Natural killer cell treated with Interleukin-12 subunit alpha and Interleukin-12 subunit beta and Interleukin-15 and Interleukin-18, amount 100 ng/mL, for 72 hours (primary cell): ENCODE measurements around the gene TATDN2. TPM values are rescaled to one million over a fixed set of nuclear protein-coding genes. Genes with fewer than 3 reads are reported as not detected.
"Not testable (repeated sequence)": the region's sequence is repeated elsewhere in the genome, so short reads cannot be mapped to it uniquely, and the experiment has no call there.

Experiments used
- ATAC-seq, 2 donors: fragments of 150-1000 bp; cut with Tn5 transposase in 1 of 2; sonication (Bioruptor Pico), chemical (Tn5 transposase) in 1 of 2; 2 replicates each; pipeline ENCODE4 v1.10.0; 2021
- DNase-seq: peaks from one replicate; pipeline ENCODE4 v3.0.0; 2022; ENCODE audit warnings: low spot score
- H3K27ac Mint-ChIP-seq, 2 donors: 1 replicate in 1 of 2; 2 replicates in 1 of 2; pipeline ENCODE4 v1.8.0; 2022; ENCODE audit warnings: mixed read lengths in 2 of 2, mild to moderate bottlenecking in 1 of 2, moderate library complexity in 1 of 2
- H3K27me3 Mint-ChIP-seq, 2 donors: 1 replicate in 1 of 2; 2 replicates in 1 of 2; pipeline ENCODE4 v1.8.0; 2022; ENCODE audit warnings: mixed read lengths in 2 of 2
- H3K36me3 Mint-ChIP-seq: one replicate; pipeline ENCODE4 v1.8.0; 2022; ENCODE audit warnings: mixed read lengths
- H3K4me1 Mint-ChIP-seq, 2 donors: 1 replicate in 1 of 2; 2 replicates in 1 of 2; pipeline ENCODE4 v1.8.0; 2022; ENCODE audit warnings: low read depth in 2 of 2, mixed read lengths in 2 of 2, mild to moderate bottlenecking in 1 of 2
- H3K4me3 Mint-ChIP-seq: one replicate; pipeline ENCODE4 v1.8.0; 2022; ENCODE audit warnings: mixed read lengths
- H3K9me3 Mint-ChIP-seq: 2 replicates; pipeline ENCODE4 v1.8.0; 2022; ENCODE audit warnings: mixed read lengths
- total RNA-seq, 2 donors: library from RNA; stranded (reverse); gene quantifications; one replicate each; pipeline ENCODE4 v1.2.3, GENCODE V29; 2022

The TATDN2 gene
- total RNA-seq, 2 donors from 2014 or later: 66.3 to 93.3 TPM

DNA sequence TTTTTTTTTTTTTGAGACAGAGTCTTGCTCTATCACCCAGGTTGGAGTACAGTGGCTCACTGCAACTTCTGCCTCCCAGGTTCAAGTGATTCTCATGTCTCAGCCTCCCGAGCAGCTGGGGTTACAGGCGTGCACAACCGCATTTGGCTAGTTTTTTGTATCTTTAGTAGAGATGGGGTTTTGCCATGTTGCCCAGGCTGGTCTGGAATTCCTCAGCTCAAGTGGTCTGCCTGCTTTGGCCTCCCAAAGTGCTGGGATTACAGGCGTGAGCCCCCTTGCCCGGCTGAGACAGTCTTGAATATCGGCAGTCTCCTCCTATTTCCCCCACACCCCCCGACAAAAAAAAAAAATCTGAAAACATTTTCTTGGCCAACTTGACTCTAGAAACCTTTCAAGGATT is 18.7 kb downstream of the TATDN2 start:
- not testable (repeated sequence) for H3K9me3 Mint-ChIP-seq, DNase-seq, ATAC-seq, H3K27me3 Mint-ChIP-seq
- H3K4me1 Mint-ChIP-seq: peaks cover 42 to 46% of the 10 kb centered on the region in 2 donors
- H3K27ac Mint-ChIP-seq: peak overlapping the region; percentile 34 to 60
- H3K36me3 Mint-ChIP-seq: peaks cover 38% of the 10 kb centered on the region
- peak overlapping the region; percentile 47 for H3K4me3 Mint-ChIP-seq

- ATAC-seq (no peak), DNase-seq (no peak)
- Mint-ChIP-seq H3K4me1 (peaks cover 39 to 45% of the 10 kb centered on the region in 2 donors), H3K9me3 (no peaks in the 10 kb centered on the region), H3K27me3 (no peaks in the 10 kb centered on the region), H3K27ac (peak overlapping the region in 1 of 2 donors; percentile 60), H3K4me3 (no peak overlapping the region), H3K36me3 (peaks cover 37% of the 10 kb centered on the region)
Observed at GRCh38 chr3:10268116-10268515, 19.9 kb downstream of the TATDN2 start.

DNA sequence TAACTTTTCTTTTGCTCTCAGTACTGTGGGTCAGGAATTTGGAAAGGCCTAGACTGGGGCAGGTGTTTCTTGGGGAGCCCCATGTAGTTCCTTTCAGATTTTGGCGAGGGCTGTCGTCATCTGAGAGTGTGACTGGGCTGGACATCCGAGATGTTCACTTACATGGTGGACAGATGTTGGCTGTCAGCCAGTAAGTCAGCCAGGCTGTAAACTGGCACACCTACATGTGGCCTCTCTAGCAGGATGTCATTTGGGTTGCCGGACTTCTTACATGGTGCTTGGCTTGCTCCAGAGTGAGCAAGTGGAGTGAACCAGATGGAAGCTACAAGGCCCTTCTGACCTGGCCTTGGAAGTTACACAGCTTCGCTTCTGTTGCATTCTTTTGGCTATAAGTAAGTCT is 20.7 kb downstream of the TATDN2 start:
- Mint-ChIP-seq H3K27ac (peak overlapping the region in 1 of 2 donors; percentile 60), H3K4me3 (no peak overlapping the region), H3K36me3 (peaks cover 31% of the 10 kb centered on the region), H3K27me3 (no peaks in the 10 kb centered on the region), H3K9me3 (no peaks in the 10 kb centered on the region), H3K4me1 (peaks cover 38 to 43% of the 10 kb centered on the region in 2 donors)
- no peak for DNase-seq
- no peak for ATAC-seq

DNA sequence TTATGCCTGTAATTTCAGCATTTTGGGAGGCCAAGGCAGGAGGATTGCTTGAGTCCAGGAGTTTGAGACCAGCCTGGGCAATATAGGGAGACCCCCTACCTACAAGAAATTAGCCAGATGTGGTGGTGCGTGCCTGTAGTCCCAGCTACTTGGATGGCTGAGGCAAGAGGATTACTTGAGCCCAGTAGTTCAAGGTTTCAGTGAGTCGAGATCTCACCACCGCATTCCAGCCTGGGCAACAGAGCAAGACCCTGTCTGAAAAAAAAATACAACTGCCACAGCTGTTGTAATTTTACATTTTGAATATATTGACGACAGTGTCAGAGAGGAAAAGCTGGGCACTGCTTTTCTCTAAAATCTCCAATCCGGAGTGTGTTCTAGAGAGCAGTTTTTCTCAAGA is 21.2 kb downstream of the TATDN2 start:
- no peaks in the 10 kb centered on the region for H3K9me3 Mint-ChIP-seq
- H3K4me1 Mint-ChIP-seq: peaks cover 38 to 44% of the 10 kb centered on the region in 2 donors
- no peak overlapping the region for H3K4me3 Mint-ChIP-seq
- peak overlapping the region in 1 of 2 donors; percentile 60 for H3K27ac Mint-ChIP-seq
- peaks cover 26% of the 10 kb centered on the region for H3K36me3 Mint-ChIP-seq
- DNase-seq (no peak), ATAC-seq (no peak)
- no peaks in the 10 kb centered on the region for H3K27me3 Mint-ChIP-seq

DNA sequence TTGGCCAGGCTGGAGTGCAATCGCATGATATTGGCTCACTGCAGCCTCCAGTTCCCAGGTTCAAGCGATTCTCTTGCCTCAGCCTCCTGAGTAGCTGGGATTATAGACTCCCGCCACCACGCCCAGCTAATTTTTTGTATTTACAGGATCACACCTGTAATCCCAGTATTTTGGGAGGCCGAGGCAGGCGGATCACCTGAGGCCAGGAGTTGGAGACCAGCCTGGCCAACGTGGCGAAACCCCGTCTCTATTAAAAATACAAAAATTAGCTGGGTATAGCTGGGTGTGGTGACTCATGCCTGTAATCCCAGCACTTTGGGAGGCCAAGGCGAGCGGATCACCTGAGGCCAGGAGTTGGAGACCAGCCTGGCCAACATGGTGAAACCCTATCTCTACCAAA is 24.2 kb downstream of the TATDN2 start:
- peaks cover 11% of the 10 kb centered on the region for H3K36me3 Mint-ChIP-seq
- not testable (repeated sequence) for H3K9me3 Mint-ChIP-seq, H3K4me3 Mint-ChIP-seq, ATAC-seq, H3K27me3 Mint-ChIP-seq, DNase-seq
- peak overlapping the region in 1 of 2 donors; percentile 57 for H3K27ac Mint-ChIP-seq
- H3K4me1 Mint-ChIP-seq: peaks cover 31 to 42% of the 10 kb centered on the region in 2 donors

DNA sequence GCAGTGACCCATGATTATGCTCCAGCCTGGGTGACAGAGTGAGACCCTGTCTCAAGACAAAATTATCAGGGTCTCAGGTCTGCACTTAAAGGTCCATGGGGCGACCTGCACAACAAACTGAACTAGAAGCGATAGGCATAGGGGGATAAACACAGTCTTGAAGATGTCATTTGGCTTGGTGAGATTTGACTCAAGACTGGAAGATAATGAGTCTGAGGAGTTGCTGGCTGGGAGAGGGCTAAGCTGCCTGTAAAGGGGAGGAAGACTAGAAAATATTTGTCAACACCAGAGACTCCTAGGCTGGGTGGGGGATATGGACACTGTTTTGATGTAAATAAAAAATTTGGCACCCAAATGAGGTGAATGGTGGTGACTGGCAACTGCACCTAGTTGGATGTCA is 24.7 kb downstream of the TATDN2 start:
- peak overlapping the region in 1 of 2 donors; percentile 57 for H3K27ac Mint-ChIP-seq
- H3K4me1 Mint-ChIP-seq: peaks cover 29 to 42% of the 10 kb centered on the region in 2 donors
- H3K27me3 Mint-ChIP-seq: no peaks in the 10 kb centered on the region
- DNase-seq: no peak
- H3K36me3 Mint-ChIP-seq: peaks cover 7% of the 10 kb centered on the region
- peak overlapping the region; percentile 47 for H3K4me3 Mint-ChIP-seq
- no peaks in the 10 kb centered on the region for H3K9me3 Mint-ChIP-seq
- ATAC-seq: no peak

GRCh38 chr3:10273702-10274305 is 25.5 kb downstream of the TATDN2 start:
- Mint-ChIP-seq H3K4me3 (peak overlapping the region; percentile 47), H3K4me1 (peaks cover 27 to 37% of the 10 kb centered on the region in 2 donors), H3K9me3 (no peaks in the 10 kb centered on the region), H3K27me3 (no peaks in the 10 kb centered on the region), H3K27ac (peak overlapping the region in 1 of 2 donors; percentile 57), H3K36me3 (peaks cover 7% of the 10 kb centered on the region)
- ATAC-seq (no peak), DNase-seq (no peak)

- DNase-seq (no peak), ATAC-seq (no peak)
- H3K27me3 Mint-ChIP-seq: no peaks in the 10 kb centered on the region
- H3K9me3 Mint-ChIP-seq: no peaks in the 10 kb centered on the region
- H3K4me1 Mint-ChIP-seq: peaks cover 27 to 32% of the 10 kb centered on the region in 2 donors
- no peak overlapping the region for H3K27ac Mint-ChIP-seq
- peaks cover 7% of the 10 kb centered on the region for H3K36me3 Mint-ChIP-seq
- no peak overlapping the region for H3K4me3 Mint-ChIP-seq
Observed at GRCh38 chr3:10274601-10275000, 26.3 kb downstream of the TATDN2 start.

DNA sequence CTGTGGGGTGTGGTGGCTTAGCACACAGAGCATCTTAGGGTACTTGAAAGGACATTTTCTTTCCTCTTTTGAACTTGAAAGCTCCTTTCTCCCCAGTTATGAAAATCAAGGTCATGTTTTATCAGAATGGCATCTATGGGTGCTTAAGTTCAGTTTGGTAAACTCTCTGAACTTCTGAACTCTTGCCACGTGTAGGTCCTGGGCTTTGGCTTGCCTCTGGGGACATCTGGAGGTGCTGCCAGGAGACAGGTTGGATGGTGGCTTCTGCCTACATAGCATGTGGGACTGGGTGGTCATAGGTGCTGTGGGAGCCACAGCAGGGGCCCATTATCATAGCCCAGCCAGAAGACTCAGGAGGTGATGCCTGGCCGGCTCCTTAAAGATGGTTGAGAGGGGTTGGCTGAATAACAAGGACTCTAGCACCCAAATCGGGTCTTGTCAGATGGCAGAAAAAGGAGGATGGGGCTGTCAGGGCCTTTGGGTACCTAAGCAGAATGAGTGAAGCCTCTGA is 28.9 kb downstream of the TATDN2 start:
- Mint-ChIP-seq H3K27ac (peak overlapping the region in 1 of 2 donors; percentile 25), H3K36me3 (peaks cover 9% of the 10 kb centered on the region), H3K27me3 (no peaks in the 10 kb centered on the region), H3K4me3 (no peak overlapping the region), H3K9me3 (no peaks in the 10 kb centered on the region), H3K4me1 (peaks cover 27 to 32% of the 10 kb centered on the region in 2 donors)
- DNase-seq (no peak), ATAC-seq (no peak)

GRCh38 chr3:10278501-10278900 is 30.2 kb downstream of the TATDN2 start:
- H3K36me3 Mint-ChIP-seq: peaks cover 5% of the 10 kb centered on the region
- H3K4me1 Mint-ChIP-seq: peaks cover 18 to 28% of the 10 kb centered on the region in 2 donors
- H3K27me3 Mint-ChIP-seq: no peaks in the 10 kb centered on the region
- H3K27ac Mint-ChIP-seq: no peak overlapping the region
- no peak overlapping the region for H3K4me3 Mint-ChIP-seq
- DNase-seq (no peak), ATAC-seq (no peak)
- H3K9me3 Mint-ChIP-seq: no peaks in the 10 kb centered on the region

GRCh38 chr3:10279384-10280176 is 31.3 kb downstream of the TATDN2 start:
- Mint-ChIP-seq H3K4me1 (peaks cover 16 to 28% of the 10 kb centered on the region in 2 donors), H3K9me3 (no peaks in the 10 kb centered on the region), H3K36me3 (peaks cover 5% of the 10 kb centered on the region)

DNA sequence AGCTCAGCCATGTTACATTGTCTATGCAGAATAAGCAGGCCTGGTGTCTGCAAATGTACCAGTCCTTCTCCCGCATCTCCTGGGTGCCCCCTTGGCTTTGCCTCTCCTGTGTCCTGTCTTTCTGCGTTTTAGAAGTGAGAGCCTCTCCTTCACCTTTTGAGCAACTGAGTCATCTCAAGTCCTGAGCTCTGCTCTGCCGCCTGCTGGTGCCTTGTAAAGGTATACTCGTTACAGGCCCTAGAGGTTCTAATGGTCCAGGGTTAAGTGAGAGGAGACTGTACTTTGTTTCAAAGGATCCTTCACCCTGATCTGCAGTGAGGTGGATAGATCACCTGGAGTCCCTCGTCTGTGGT is 31.9 kb downstream of the TATDN2 start:
- no peaks in the 10 kb centered on the region for H3K27me3 Mint-ChIP-seq
- peaks cover 5% of the 10 kb centered on the region for H3K36me3 Mint-ChIP-seq
- DNase-seq (no peak), ATAC-seq (no peak)
- peak overlapping the region in 1 of 2 donors; percentile 39 for H3K27ac Mint-ChIP-seq
- no peak overlapping the region for H3K4me3 Mint-ChIP-seq
- peaks cover 21 to 34% of the 10 kb centered on the region in 2 donors for H3K4me1 Mint-ChIP-seq
- H3K9me3 Mint-ChIP-seq: no peaks in the 10 kb centered on the region

More at GRCh38 chr3:10279384-10280176, 31.3 kb downstream of the TATDN2 start:
- ATAC-seq (no peak), DNase-seq (no peak)
- H3K27ac Mint-ChIP-seq: peak overlapping the region in 1 of 2 donors; percentile 39
- no peaks in the 10 kb centered on the region for H3K27me3 Mint-ChIP-seq
- H3K4me3 Mint-ChIP-seq: no peak overlapping the region

- Mint-ChIP-seq H3K27me3 (no peaks in the 10 kb centered on the region), H3K9me3 (no peaks in the 10 kb centered on the region), H3K36me3 (peaks cover 5% of the 10 kb centered on the region), H3K27ac (no peak overlapping the region), H3K4me1 (peaks cover 23 to 35% of the 10 kb centered on the region in 2 donors), H3K4me3 (no peak overlapping the region)
- DNase-seq (no peak), ATAC-seq (no peak)
Observed at GRCh38 chr3:10280571-10280970, 32.3 kb downstream of the TATDN2 start.

DNA sequence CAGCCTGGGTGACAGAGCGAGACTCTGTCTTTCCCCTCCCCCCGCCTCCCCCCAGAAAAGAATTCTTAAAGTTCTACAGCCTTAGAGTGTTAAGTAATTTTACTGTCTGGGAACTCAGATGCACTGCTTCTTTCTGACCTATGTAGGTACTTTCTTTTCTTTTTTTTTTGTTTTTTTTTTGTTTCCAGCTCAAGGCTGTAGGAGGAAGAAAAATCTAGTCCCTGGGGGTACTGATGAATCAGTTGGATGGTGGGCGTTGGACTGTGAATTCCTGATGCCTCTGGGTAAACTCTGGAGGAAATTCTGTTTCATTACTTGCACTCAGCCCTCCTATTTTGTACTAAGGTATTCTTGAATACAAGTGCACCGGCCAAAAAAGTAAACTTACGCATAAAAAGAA is 33.7 kb downstream of the TATDN2 start:
- no peak for ATAC-seq
- Mint-ChIP-seq H3K9me3 (no peaks in the 10 kb centered on the region), H3K27me3 (no peaks in the 10 kb centered on the region), H3K27ac (peak overlapping the region in 1 of 2 donors; percentile 28), H3K36me3 (peaks cover 6% of the 10 kb centered on the region), H3K4me3 (no peak overlapping the region), H3K4me1 (peaks cover 23 to 38% of the 10 kb centered on the region in 2 donors)
- DNase-seq: no peak
